Measurements from ENCODE around the gene C1orf105. TPM values are rescaled to one million over a fixed set of nuclear protein-coding genes. Genes with fewer than 3 reads are reported as not detected.
"Not testable (repeated sequence)": the region's sequence is repeated elsewhere in the genome, so short reads cannot be mapped to it uniquely, and the experiment has no call there.

The C1orf105 gene
- total RNA-seq = not detected in 3 replicates
- long read RNA-seq = 0 reads

GRCh38 chr1:172420385-172420784, at the start of gene C1orf105:
C1orf105 (plus strand) TSS chr1:172420685; CDS start chr1:172420886, 201 bp downstream.
- DNase-seq (ENCODE audit: low spot score) = no peak
- no peak within 1 kb of the TSS for H3K27ac Mint-ChIP-seq (ENCODE audit: unreplicated experiment)
- no peak for TF ChIP-seq CTCF (IDR thresholded peaks at IDR 0.05)

GRCh38 chr1:172371646-172372045, 48.8 kb upstream of the C1orf105 start:
- peaks cover 33% of the 10 kb centered on the region for H3K4me1 Mint-ChIP-seq (ENCODE audit: low read depth)
- not testable (repeated sequence) for DNase-seq (ENCODE audit: low spot score); H3K27me3 Mint-ChIP-seq (ENCODE audit: low read depth); H3K4me3 Mint-ChIP-seq (ENCODE audit: unreplicated experiment); H3K27ac Mint-ChIP-seq (ENCODE audit: unreplicated experiment)
- H3K9me3 Mint-ChIP-seq (ENCODE audit: low read depth) = peaks cover 27% of the 10 kb centered on the region
- H3K36me3 Mint-ChIP-seq (ENCODE audit: low read depth) = peaks cover 13% of the 10 kb centered on the region

More at GRCh38 chr1:172420385-172420784, at the start of gene C1orf105:
- Mint-ChIP-seq H3K36me3 (ENCODE audit: low read depth) (peaks cover 3% of the 10 kb centered on the region), H3K9me3 (ENCODE audit: low read depth) (no peaks in the 10 kb centered on the region), H3K4me1 (ENCODE audit: low read depth) (peaks cover 15% of the 10 kb centered on the region), H3K27me3 (ENCODE audit: low read depth) (no peaks in the 10 kb centered on the region), H3K4me3 (ENCODE audit: unreplicated experiment) (no peak within 1 kb of the TSS)

GRCh38 chr1:172373864-172374263, 46.6 kb upstream of the C1orf105 start:
- H3K4me3 Mint-ChIP-seq (ENCODE audit: unreplicated experiment) = no peak overlapping the region
- H3K27ac Mint-ChIP-seq (ENCODE audit: unreplicated experiment) = peak overlapping the region; percentile 61
- H3K27me3 Mint-ChIP-seq (ENCODE audit: low read depth) = no peaks in the 10 kb centered on the region
- TF ChIP-seq CTCF (IDR thresholded peaks at IDR 0.05) = no peak
- DNase-seq (ENCODE audit: low spot score) = no peak
- peaks cover 2% of the 10 kb centered on the region for H3K36me3 Mint-ChIP-seq (ENCODE audit: low read depth)
- peaks cover 41% of the 10 kb centered on the region for H3K4me1 Mint-ChIP-seq (ENCODE audit: low read depth)
- peaks cover 8% of the 10 kb centered on the region for H3K9me3 Mint-ChIP-seq (ENCODE audit: low read depth)

- peaks cover 48% of the 10 kb centered on the region for H3K4me1 Mint-ChIP-seq (ENCODE audit: low read depth)
- no peaks in the 10 kb centered on the region for H3K27me3 Mint-ChIP-seq (ENCODE audit: low read depth)
- H3K36me3 Mint-ChIP-seq (ENCODE audit: low read depth) = peaks cover 6% of the 10 kb centered on the region
- no peak for DNase-seq (ENCODE audit: low spot score)
- peaks cover 2% of the 10 kb centered on the region for H3K9me3 Mint-ChIP-seq (ENCODE audit: low read depth)
- no peak overlapping the region for H3K27ac Mint-ChIP-seq (ENCODE audit: unreplicated experiment)
- no peak for TF ChIP-seq CTCF (IDR thresholded peaks at IDR 0.05)
- H3K4me3 Mint-ChIP-seq (ENCODE audit: unreplicated experiment) = no peak overlapping the region
Observed at GRCh38 chr1:172375211-172375631, 45.3 kb upstream of the C1orf105 start.

- Mint-ChIP-seq H3K36me3 (ENCODE audit: low read depth) (peaks cover 6% of the 10 kb centered on the region), H3K4me1 (ENCODE audit: low read depth) (peaks cover 56% of the 10 kb centered on the region), H3K4me3 (ENCODE audit: unreplicated experiment) (no peak overlapping the region), H3K27ac (ENCODE audit: unreplicated experiment) (no peak overlapping the region), H3K27me3 (ENCODE audit: low read depth) (no peaks in the 10 kb centered on the region), H3K9me3 (ENCODE audit: low read depth) (no peaks in the 10 kb centered on the region)
- no peak for TF ChIP-seq CTCF (IDR thresholded peaks at IDR 0.05)
- no peak for DNase-seq (ENCODE audit: low spot score)
Observed at GRCh38 chr1:172376431-172376830, 44.1 kb upstream of the C1orf105 start.

- H3K9me3 Mint-ChIP-seq (ENCODE audit: low read depth) = no peaks in the 10 kb centered on the region
- peaks cover 6% of the 10 kb centered on the region for H3K36me3 Mint-ChIP-seq (ENCODE audit: low read depth)
- DNase-seq (ENCODE audit: low spot score) = no peak
- H3K4me3 Mint-ChIP-seq (ENCODE audit: unreplicated experiment) = no peak overlapping the region
- no peak for TF ChIP-seq CTCF (IDR thresholded peaks at IDR 0.05)
- H3K4me1 Mint-ChIP-seq (ENCODE audit: low read depth) = peaks cover 67% of the 10 kb centered on the region
- H3K27me3 Mint-ChIP-seq (ENCODE audit: low read depth) = no peaks in the 10 kb centered on the region
- no peak overlapping the region for H3K27ac Mint-ChIP-seq (ENCODE audit: unreplicated experiment)
Observed at GRCh38 chr1:172377565-172377964, 42.9 kb upstream of the C1orf105 start.

Measured in chondrocyte (in vitro differentiated cells).